GM13976 (cell line): ENCODE data around the gene KCTD21.
"Not testable (repeated sequence)": the region's sequence is repeated elsewhere in the genome, so short reads cannot be mapped to it uniquely, and the experiment has no call there.

Experiments used
- DNase-seq: peaks from one replicate; pipeline ENCODE4 v3.0.0; 2012; ENCODE audit warnings: low spot score
- in situ Hi-C: fragments of 300-500 bp; cut with MboI; formaldehyde crosslinking; loops from one replicate; pipeline ENCODE4 v1.12.0; 2022; ENCODE audit warnings: low sequenced_read_pairs, mixed read lengths, inconsistent platforms; ENCODE audit not compliant: unreplicated experiment
- TF ChIP-seq, protein P1 (sequence below): IDR thresholded peaks from 2 replicates; pipeline ENCODE4 v1.5.1; 2012; ENCODE audit warnings: borderline replicate concordance, mild to moderate bottlenecking; ENCODE audit not compliant: insufficient read depth; ENCODE audit errors: extremely low read depth, missing control alignments, control extremely low read depth

Gene KCTD21

GRCh38 chr11:78223320-78223954 lies 35.0 kb upstream of the KCTD21 start:
- TF ChIP-seq, protein P1, sequence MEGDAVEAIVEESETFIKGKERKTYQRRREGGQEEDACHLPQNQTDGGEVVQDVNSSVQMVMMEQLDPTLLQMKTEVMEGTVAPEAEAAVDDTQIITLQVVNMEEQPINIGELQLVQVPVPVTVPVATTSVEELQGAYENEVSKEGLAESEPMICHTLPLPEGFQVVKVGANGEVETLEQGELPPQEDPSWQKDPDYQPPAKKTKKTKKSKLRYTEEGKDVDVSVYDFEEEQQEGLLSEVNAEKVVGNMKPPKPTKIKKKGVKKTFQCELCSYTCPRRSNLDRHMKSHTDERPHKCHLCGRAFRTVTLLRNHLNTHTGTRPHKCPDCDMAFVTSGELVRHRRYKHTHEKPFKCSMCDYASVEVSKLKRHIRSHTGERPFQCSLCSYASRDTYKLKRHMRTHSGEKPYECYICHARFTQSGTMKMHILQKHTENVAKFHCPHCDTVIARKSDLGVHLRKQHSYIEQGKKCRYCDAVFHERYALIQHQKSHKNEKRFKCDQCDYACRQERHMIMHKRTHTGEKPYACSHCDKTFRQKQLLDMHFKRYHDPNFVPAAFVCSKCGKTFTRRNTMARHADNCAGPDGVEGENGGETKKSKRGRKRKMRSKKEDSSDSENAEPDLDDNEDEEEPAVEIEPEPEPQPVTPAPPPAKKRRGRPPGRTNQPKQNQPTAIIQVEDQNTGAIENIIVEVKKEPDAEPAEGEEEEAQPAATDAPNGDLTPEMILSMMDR = no peak
- in situ Hi-C loops = loop anchor here (10.0 kb wide), 2 partner anchors 191 to 341 kb away; partner anchors contain the start of gene GAB2
- DNase-seq = peak; percentile 57

- not testable (repeated sequence) for DNase-seq
- in situ Hi-C loops = loop anchor here (10.0 kb wide), 2 partner anchors 192 to 342 kb away; partner anchors contain the start of gene GAB2
These were observed 34.3 kb upstream of the KCTD21 start for GRCh38 chr11:78222726-78223125.

DNA sequence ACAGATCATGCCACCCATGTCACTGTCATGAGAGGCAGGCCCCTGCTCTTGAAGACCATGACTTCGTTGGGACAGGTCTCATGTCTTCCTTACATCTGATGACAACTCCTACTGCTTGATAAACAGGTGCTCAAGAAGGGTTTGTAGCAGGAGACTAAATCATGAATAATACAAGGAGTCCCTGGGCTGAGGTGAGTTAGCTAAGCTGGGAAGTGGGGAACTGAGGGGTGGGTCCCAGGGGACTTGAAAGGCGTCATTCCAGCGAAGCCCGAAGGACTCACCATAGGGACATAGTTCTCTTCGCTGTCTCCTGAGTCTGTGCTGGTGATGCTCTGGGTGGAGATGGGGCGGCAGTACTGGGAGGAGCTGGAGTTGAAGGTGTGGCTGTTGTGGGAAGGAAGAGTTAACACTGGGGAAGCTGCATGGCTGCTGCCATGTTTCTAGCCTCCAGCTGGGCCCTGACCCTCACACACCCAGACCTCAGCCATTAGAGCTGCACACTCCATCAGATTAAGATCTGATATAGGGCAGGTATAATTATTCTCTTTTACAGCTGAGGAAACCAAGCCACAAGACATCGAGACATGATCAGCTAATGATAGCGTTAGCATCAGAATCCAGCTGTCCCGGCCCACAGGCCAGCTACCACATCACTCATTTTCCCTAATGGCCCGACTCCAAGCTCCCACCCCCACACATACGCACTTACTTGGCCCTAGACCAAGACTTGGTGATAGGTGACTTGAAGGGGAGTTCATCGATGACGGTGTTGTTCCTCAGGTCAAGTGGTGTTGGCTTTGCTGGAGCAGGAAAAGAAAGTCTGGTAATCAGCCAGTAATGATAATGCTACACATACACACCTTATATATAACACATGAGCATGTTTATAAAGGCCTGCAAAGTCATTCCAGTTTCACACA lies 33.2 kb upstream of the KCTD21 start:
- in situ Hi-C loops = loop anchor here (10.0 kb wide), 2 partner anchors 193 to 343 kb away; partner anchors contain the start of gene GAB2
- no peak for DNase-seq
- TF ChIP-seq, protein P1 = no peak

DNA sequence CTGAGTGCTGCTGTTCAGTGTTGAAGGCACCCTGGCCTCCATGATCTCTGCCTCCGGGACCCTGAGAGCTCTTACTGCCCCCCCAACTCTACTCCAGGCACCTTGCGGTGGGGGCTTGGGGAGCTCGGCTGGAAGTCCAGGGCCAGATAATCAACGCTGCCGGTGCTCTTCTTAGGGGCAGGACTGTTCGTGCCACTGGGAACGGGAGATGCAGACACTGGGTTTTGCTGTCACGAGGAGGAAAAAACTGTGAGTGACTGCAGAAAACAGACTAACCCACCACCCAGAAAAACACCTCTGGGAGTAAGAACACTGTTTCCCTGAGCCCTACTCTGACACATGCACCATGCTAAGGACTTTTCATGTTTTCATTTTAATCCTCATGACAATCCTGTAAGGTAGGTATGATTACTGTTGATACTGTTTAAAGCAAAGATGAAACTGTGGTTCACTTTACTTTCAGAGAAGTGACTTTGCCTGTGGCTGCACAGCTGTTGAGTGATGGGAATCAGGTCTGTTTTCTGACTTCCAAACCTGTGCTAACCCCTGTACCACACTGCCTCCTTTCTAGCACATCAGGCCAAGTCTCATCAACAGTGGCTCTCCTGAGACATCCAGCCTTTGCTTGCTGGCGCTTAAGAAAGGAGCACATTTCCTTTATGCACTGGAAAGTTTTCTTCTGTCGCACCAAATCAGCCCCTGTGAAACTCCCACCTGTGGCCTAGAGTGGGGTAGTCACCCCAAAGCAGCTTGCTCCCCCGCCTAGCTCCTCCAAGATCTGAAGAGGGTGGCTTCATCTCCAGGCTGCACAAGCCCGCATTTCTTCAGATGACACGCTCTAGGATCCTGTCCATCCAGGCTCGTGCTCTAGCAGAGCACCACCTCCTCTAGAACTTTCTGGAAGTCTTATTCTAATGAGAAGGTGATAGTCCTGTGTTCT lies 32.1 kb upstream of the KCTD21 start:
- no peak for DNase-seq
- TF ChIP-seq, protein P1 = no peak
- in situ Hi-C loops = loop anchor here (10.0 kb wide), 2 partner anchors 194 to 344 kb away; partner anchors contain the start of gene GAB2

DNA sequence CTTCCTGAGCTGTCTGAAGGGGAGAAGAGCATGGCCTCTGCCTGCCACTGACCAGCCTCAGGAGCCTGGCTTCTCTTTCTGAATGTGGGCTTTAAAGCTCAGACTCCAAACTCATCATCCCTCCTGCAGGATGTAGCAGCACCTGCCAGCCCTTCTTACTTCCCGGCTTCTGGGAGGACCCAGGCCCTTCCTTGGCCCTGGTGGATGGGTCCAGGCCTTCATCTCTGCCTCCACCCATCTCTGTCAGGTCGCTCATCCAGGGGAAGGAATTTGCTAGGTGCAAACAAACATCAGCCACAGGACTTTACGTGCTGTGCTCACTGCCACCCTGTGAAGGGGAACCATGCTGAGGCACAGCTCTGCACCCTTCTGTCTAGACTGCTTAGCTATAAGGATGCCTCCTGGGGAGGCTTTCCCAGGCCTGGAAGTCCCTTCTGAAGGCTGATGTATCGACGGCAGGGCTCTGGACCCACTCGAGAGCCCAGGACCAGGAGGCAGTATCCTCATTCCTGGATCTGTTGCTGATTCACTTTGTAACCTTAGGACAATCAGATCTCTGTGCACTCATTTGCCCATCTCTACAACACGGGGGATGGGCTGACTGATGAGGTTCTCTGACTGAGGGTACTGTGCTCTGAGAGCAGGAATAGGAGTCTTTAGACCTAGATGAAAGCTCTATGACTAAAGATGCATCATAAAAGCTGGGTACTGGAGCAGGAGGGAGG lies 31.2 kb upstream of the KCTD21 start:
- no peak for DNase-seq
- TF ChIP-seq, protein P1 = no peak
- in situ Hi-C loops = loop anchor here (10.0 kb wide), 2 partner anchors 195 to 345 kb away; partner anchors contain the start of gene GAB2

DNA sequence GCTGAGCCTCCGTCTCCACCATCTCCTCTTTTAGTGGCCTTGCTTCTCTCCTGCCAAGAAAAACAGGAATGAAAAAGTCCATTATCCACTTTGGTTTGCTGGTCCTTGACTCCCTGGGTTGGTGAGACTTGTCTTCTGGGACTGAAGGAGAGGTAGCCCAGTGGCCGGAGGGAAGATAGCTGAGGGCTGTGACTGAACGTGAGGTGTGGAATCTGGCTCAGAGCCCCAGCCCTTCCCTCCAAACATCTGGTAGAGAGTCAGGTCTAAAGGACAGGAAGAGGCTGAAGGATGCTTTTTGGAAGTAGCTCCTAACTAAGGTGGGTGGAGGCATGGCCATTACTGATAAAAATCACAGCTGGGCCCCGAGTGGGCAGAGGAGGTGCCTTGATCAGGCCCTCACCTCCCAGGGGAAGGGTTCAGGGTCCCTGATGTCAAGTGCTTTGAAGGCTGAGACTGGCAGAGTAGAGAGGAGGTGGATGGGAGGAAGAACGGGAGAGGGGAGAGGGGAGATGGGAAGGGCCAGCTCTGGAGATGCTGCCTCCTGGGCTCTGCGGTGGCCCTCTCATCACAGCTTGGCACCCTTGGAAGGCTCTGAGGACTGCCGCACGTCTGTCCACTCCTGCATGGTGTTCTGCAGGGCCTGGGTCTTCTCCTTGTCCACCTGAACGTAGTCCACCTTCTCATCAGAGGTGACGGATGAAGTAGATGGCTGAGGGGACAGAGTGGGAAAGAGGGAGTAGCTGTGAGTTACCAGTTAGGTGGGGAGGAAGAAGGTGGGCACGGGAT lies 30.5 kb upstream of the KCTD21 start:
- in situ Hi-C loops = no loop called here
- DNase-seq = no peak
- TF ChIP-seq, protein P1 = no peak
